ENCODE results near the gene ZP1.

The ZP1 gene

DNA sequence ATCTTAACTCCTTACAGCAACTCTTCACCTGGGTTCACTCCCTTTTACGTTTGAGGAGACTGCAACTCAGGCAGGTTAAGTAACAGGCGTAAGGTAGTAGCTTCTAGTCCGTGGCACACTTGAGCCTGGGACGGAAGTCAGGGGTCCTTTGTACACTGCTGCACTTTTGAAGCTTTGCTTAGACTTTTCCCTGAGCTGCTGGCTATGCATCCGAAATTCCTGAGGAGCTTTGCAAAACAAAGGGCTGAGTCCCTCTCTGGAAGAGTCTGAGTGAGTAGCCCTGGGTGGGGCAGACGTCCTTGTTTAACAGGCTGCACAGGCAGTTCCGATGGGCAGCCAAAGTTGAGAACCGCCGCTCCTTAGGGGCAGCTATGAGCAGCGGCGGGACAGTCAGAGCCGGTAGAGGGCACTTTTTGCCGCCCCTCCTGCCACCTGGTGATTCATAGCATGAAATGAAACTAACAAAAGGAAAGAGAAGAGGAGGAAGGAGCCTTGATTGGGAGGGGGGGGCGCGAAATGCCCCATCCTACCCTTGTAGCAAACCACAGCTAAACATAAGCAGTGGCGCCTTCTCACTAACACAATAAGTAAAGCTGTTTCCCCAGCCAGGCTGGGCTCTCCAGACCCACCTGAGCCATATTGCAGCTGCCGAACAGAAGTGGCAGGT, 48.0 kb downstream of the ZP1 start:
- peaks cover 5% of the 10 kb centered on the region for H3K36me3 ChIP-seq
- peak overlapping the region; percentile 85 to 93 for H3K4me3 ChIP-seq (ENCODE audit: low read depth in 1 of 2, low read length in 1 of 2)
- peaks cover 25 to 28% of the 10 kb centered on the region in 2 experiments for H3K4me1 ChIP-seq (ENCODE audit: control insufficient read depth in 1 of 2, insufficient read depth in 1 of 2, low read depth in 1 of 2, low read length in 1 of 2)
- no peak for TF ChIP-seq CTCF (IDR thresholded peaks at IDR 0.05)
- peaks cover 30% of the 10 kb centered on the region for H3K27me3 ChIP-seq
- no peaks in the 10 kb centered on the region for H3K9me3 ChIP-seq
- H3K27ac ChIP-seq: no peak overlapping the region

GRCh38 chr11:60916669-60917206, 49.4 kb downstream of the ZP1 start:
- H3K4me3 ChIP-seq (ENCODE audit: low read depth in 1 of 2, low read length in 1 of 2): no peak overlapping the region
- H3K9me3 ChIP-seq: no peaks in the 10 kb centered on the region
- H3K27me3 ChIP-seq: peaks cover 30% of the 10 kb centered on the region
- no peak overlapping the region for H3K27ac ChIP-seq
- no peak for TF ChIP-seq CTCF (IDR thresholded peaks at IDR 0.05)
- H3K4me1 ChIP-seq (ENCODE audit: control insufficient read depth in 1 of 2, insufficient read depth in 1 of 2, low read depth in 1 of 2, low read length in 1 of 2): peaks cover 25 to 28% of the 10 kb centered on the region in 2 experiments
- peaks cover 19% of the 10 kb centered on the region for H3K36me3 ChIP-seq

DNA sequence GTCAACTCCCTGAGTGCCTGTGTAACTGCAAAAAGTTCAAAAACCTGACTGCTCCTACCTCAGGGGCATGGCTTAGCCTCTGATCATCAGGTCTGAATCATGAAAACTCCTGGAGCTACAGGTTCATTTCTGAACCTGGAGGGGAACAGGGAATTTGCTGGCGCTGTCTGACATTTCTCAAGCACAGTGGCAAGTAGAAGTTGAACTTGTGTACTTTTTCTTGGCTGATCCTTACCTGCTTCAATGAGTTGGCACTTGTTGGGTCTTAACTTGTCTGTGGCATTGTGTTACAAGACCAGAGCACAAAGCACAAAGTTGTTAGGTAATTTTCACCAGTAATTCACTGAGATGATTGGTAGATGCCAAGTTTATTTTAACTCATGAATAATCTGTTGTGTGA, 49.9 kb downstream of the ZP1 start:
- Histone ChIP-seq H3K4me3 (ENCODE audit: low read depth in 1 of 2, low read length in 1 of 2) (no peak overlapping the region), H3K36me3 (peaks cover 24% of the 10 kb centered on the region), H3K27me3 (peaks cover 30% of the 10 kb centered on the region), H3K27ac (no peak overlapping the region), H3K9me3 (no peaks in the 10 kb centered on the region), H3K4me1 (ENCODE audit: control insufficient read depth in 1 of 2, insufficient read depth in 1 of 2, low read depth in 1 of 2, low read length in 1 of 2) (peaks cover 25 to 28% of the 10 kb centered on the region in 2 experiments)
- no peak for TF ChIP-seq CTCF (IDR thresholded peaks at IDR 0.05)

DNA sequence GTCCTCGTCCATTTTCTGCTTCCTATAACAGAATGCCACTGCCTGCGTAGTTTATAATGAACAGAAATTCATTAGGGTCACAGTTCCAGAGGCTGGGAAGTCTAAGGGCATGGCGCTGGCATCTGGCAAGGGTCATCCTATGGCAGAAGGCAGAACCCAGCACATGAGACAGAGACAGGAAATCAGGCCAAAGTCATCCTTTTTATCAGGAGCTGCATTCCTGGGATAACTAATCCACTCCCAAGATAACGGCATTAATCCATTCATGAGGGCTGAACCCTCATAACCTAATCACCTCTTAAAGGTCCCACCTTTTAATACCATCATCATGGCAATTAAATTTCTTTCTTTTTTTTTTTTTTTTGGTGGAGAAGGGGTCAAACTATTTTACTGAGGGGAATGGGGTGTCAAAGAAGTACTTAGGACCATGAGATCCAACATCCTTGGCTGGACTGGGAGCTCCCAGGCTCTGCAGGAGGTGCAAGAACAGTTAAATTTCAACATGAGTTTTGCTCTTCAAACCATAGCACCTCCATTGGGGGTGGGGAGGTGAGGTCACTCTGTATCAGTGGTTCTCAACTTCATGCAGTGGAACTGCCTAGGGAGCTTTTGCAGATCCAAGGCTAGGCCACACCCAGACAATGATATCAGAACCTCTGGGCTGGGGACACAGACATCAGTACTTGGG, 51.1 kb downstream of the ZP1 start:
- H3K4me1 ChIP-seq (ENCODE audit: control insufficient read depth in 1 of 2, insufficient read depth in 1 of 2, low read depth in 1 of 2, low read length in 1 of 2): peaks cover 23 to 26% of the 10 kb centered on the region in 2 experiments
- no peak overlapping the region for H3K4me3 ChIP-seq (ENCODE audit: low read depth in 1 of 2, low read length in 1 of 2)
- peaks cover 27% of the 10 kb centered on the region for H3K36me3 ChIP-seq
- no peak for TF ChIP-seq CTCF (IDR thresholded peaks at IDR 0.05)
- peaks cover 39% of the 10 kb centered on the region for H3K27me3 ChIP-seq
- no peak overlapping the region for H3K27ac ChIP-seq
- no peaks in the 10 kb centered on the region for H3K9me3 ChIP-seq

- H3K9me3 ChIP-seq: no peaks in the 10 kb centered on the region
- H3K36me3 ChIP-seq: peaks cover 27% of the 10 kb centered on the region
- peaks cover 19 to 21% of the 10 kb centered on the region in 2 experiments for H3K4me1 ChIP-seq (ENCODE audit: control insufficient read depth in 1 of 2, insufficient read depth in 1 of 2, low read depth in 1 of 2, low read length in 1 of 2)
- H3K4me3 ChIP-seq (ENCODE audit: low read depth in 1 of 2, low read length in 1 of 2): no peak overlapping the region
- H3K27ac ChIP-seq: no peak overlapping the region
- H3K27me3 ChIP-seq: peaks cover 44% of the 10 kb centered on the region
- no peak for TF ChIP-seq CTCF (IDR thresholded peaks at IDR 0.05)
These were observed 51.6 kb downstream of the ZP1 start for GRCh38 chr11:60918939-60919265.

Data from neutrophil (primary cell).